Smooth muscle cell (in vitro differentiated cells): ENCODE results near the gene ARHGEF2. TPM values are rescaled to one million over a fixed set of nuclear protein-coding genes. Genes with fewer than 3 reads are reported as not detected.

Experiments
- DNase-seq: peaks from one replicate; lab custom pipeline; 2025; ENCODE audit not compliant: unreplicated experiment; lab: John Stamatoyannopoulos, UW
- H2AFZ ChIP-seq: fragments of 200-600 bp; sonication (generic); 2 replicates; pipeline ENCODE4 v1.6.0; 2016; ENCODE audit warnings: antibody characterized with exemption, low read depth, mild to moderate bottlenecking
- H3F3A ChIP-seq: fragments of 200-600 bp; sonication (generic); 2 replicates; pipeline ENCODE4 v1.6.0; 2017; ENCODE audit warnings: antibody characterized with exemption, low read depth
- H3K27ac ChIP-seq: fragments of 200-600 bp; sonication (generic); 2 replicates; pipeline ENCODE4 v1.5.1; 2016; ENCODE audit warnings: low read depth, mild to moderate bottlenecking
- H3K27me3 ChIP-seq: fragments of 200-600 bp; sonication (generic); 2 replicates; pipeline ENCODE4 v1.6.1; 2016; ENCODE audit warnings: low read depth, mild to moderate bottlenecking
- H3K36me3 ChIP-seq: fragments of 200-600 bp; sonication (generic); 2 replicates; pipeline ENCODE4 v1.5.1; 2016; ENCODE audit warnings: low read depth
- H3K4me1 ChIP-seq: fragments of 200-600 bp; sonication (generic); 2 replicates; pipeline ENCODE4 v1.5.1; 2016; ENCODE audit warnings: low read depth
- H3K4me2 ChIP-seq: fragments of 200-600 bp; sonication (generic); 2 replicates; pipeline ENCODE4 v1.6.0; 2016; ENCODE audit warnings: mild to moderate bottlenecking
- H3K4me3 ChIP-seq: fragments of 200-600 bp; sonication (generic); 2 replicates; pipeline ENCODE4 v1.5.1; 2016; ENCODE audit warnings: mild to moderate bottlenecking
- H3K79me2 ChIP-seq: fragments of 200-600 bp; sonication (generic); 2 replicates; pipeline ENCODE4 v1.6.0; 2016; ENCODE audit warnings: low read depth, mild to moderate bottlenecking
- H3K9ac ChIP-seq: fragments of 200-600 bp; sonication (generic); 2 replicates; pipeline ENCODE4 v1.6.0; 2016; ENCODE audit warnings: low read depth
- H3K9me3 ChIP-seq: fragments of 200-600 bp; sonication (generic); replicated peaks from 2 replicates; pipeline ENCODE4 v1.5.1; 2016; ENCODE audit warnings: low read depth
- H4K20me1 ChIP-seq: fragments of 200-600 bp; sonication (generic); 2 replicates; pipeline ENCODE4 v1.6.0; 2016; ENCODE audit warnings: low read depth
- CTCF ChIP-seq: fragments of 200-600 bp; sonication (generic); IDR thresholded peaks from 2 replicates; pipeline ENCODE4 v1.5.1; 2017; ENCODE audit warnings: borderline replicate concordance, mild to moderate bottlenecking, antibody characterized with exemption; ENCODE audit not compliant: insufficient read depth, poor library complexity, severe bottlenecking
- WGBS: methylation state at CpG from one replicate; pipeline ENCODE4 v1.1.7; 2016; ENCODE audit warnings: low lambda C conversion rate; 5-methylcytosine and 5-hydroxymethylcytosine counted together
- polyA plus RNA-seq: library from polyadenylated mRNA; unstranded; fragments of >200 nt; fragmentation: Nextera tagmentation; extraction: Ambion mirVana; gene quantifications from 2 replicates; pipeline ENCODE4 v1.2.1, GENCODE V29; 2016
- total RNA-seq: library from RNA; depleted of rRNA; stranded (reverse); fragments of >200 nt; gene quantifications from 2 replicates; pipeline ENCODE4 v1.2.3, GENCODE V29; 2014

The ARHGEF2 gene
- total and polyA plus RNA-seq, 2 experiments from 2014 or later = 21.0 to 30.2 TPM

GRCh38 chr1:155947292-155947691 is 31.1 kb downstream of the ARHGEF2 start:
- no peak overlapping the region for H3K4me2 ChIP-seq
- no peaks in the 10 kb centered on the region for H3K9me3 ChIP-seq
- peaks cover 7% of the 10 kb centered on the region for H3K36me3 ChIP-seq

GRCh38 chr1:155946633-155947219 is 31.6 kb downstream of the ARHGEF2 start:
- no peak overlapping the region for H3K27ac ChIP-seq
- peaks cover 11% of the 10 kb centered on the region for H3F3A ChIP-seq
- no peak overlapping the region for H2AFZ ChIP-seq
- peaks cover 7% of the 10 kb centered on the region for H3K36me3 ChIP-seq
- 98% methylated on average over 8 of the region's 8 CpGs for WGBS
- H3K4me3 ChIP-seq = no peak overlapping the region
- no peak overlapping the region for H3K9ac ChIP-seq
- no peaks in the 10 kb centered on the region for H4K20me1 ChIP-seq
- no peak for TF ChIP-seq CTCF
- no peak overlapping the region for H3K4me2 ChIP-seq
- no peaks in the 10 kb centered on the region for H3K27me3 ChIP-seq
- H3K4me1 ChIP-seq = no peaks in the 10 kb centered on the region
- no peak for DNase-seq
- no peaks in the 10 kb centered on the region for H3K9me3 ChIP-seq
- H3K79me2 ChIP-seq = no peaks in the 10 kb centered on the region

More at GRCh38 chr1:155947292-155947691, 31.1 kb downstream of the ARHGEF2 start:
- DNase-seq = no peak
- Histone ChIP-seq H3K27ac (no peak overlapping the region), H2AFZ (no peak overlapping the region), H3K79me2 (no peaks in the 10 kb centered on the region), H3K4me3 (no peak overlapping the region), H3K27me3 (no peaks in the 10 kb centered on the region), H3K9ac (no peak overlapping the region), H4K20me1 (no peaks in the 10 kb centered on the region), H3F3A (peaks cover 11% of the 10 kb centered on the region), H3K4me1 (no peaks in the 10 kb centered on the region)
- 91% methylated on average over 4 of the region's 4 CpGs for WGBS
- TF ChIP-seq CTCF = no peak

- no peaks in the 10 kb centered on the region for H3K79me2 ChIP-seq
- 82% methylated on average over 6 of the region's 6 CpGs for WGBS
- H3K4me3 ChIP-seq = no peak overlapping the region
- H3K4me2 ChIP-seq = no peak overlapping the region
- no peaks in the 10 kb centered on the region for H3K4me1 ChIP-seq
- H3K27me3 ChIP-seq = no peaks in the 10 kb centered on the region
- peaks cover 7% of the 10 kb centered on the region for H3K36me3 ChIP-seq
- H3K9ac ChIP-seq = no peak overlapping the region
- peaks cover 7% of the 10 kb centered on the region for H3F3A ChIP-seq
- H3K27ac ChIP-seq = no peak overlapping the region
- no peak for TF ChIP-seq CTCF
- H3K9me3 ChIP-seq = no peaks in the 10 kb centered on the region
- no peaks in the 10 kb centered on the region for H4K20me1 ChIP-seq
- DNase-seq = no peak
- H2AFZ ChIP-seq = no peak overlapping the region
These were observed 33.9 kb downstream of the ARHGEF2 start for GRCh38 chr1:155944444-155944799.

- Histone ChIP-seq H3F3A (peaks cover 7% of the 10 kb centered on the region), H4K20me1 (no peaks in the 10 kb centered on the region), H3K27me3 (no peaks in the 10 kb centered on the region), H2AFZ (no peak overlapping the region), H3K27ac (no peak overlapping the region), H3K9ac (no peak overlapping the region), H3K4me2 (no peak overlapping the region), H3K4me1 (no peaks in the 10 kb centered on the region), H3K79me2 (no peaks in the 10 kb centered on the region), H3K4me3 (no peak overlapping the region), H3K9me3 (no peaks in the 10 kb centered on the region), H3K36me3 (no peaks in the 10 kb centered on the region)
- DNase-seq = no peak
- no peak for TF ChIP-seq CTCF
- WGBS = 92% methylated on average over 11 of the region's 11 CpGs
These were observed 35.7 kb downstream of the ARHGEF2 start for GRCh38 chr1:155942578-155943141.
